HK-2 (cell line): ENCODE data around the gene KRTDAP.
"Not testable (repeated sequence)": the region's sequence is repeated elsewhere in the genome, so short reads cannot be mapped to it uniquely, and the experiment has no call there.

Experiments used
- DNase-seq: peaks from one replicate; pipeline ENCODE4 v3.0.0-alpha.2; 2018; ENCODE audit not compliant: unreplicated experiment

The KRTDAP gene

DNA sequence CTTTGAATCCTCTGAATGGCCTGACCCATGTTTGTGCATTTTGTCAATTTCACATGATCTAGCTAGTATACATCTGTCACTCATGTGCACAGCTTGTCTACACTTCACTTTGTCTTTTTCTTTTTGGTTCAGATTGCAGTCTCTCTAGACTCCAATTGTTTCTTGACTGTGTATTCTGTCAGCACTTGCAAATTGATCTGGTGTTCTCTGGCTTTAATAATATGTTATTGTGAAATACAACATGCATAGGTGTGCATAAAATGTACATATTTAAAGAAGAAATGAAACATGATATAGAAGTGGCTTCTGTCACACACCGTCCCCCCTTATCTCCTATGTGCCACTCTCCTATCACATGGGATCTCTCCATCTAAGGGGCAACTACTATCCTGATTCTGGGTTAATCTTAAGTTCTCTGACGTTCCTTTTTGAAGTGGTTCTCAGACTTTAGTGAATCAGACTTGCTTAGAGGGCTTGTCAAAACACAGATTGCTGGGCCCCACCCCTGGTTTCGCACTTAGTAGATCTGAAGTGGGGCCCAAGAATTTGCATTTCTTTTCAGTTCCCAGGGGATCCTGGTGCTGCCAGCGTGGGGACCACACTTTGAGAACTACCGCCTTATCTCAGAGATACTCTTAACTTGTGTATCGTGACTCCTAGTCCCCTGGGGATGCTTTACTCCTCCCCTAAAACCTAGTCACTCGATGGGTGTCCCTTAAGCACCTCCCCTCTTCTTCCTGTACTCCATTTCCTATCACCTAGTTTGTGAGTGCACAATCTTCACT lies 5.8 kb downstream of the KRTDAP start:
- no peak for DNase-seq

DNA sequence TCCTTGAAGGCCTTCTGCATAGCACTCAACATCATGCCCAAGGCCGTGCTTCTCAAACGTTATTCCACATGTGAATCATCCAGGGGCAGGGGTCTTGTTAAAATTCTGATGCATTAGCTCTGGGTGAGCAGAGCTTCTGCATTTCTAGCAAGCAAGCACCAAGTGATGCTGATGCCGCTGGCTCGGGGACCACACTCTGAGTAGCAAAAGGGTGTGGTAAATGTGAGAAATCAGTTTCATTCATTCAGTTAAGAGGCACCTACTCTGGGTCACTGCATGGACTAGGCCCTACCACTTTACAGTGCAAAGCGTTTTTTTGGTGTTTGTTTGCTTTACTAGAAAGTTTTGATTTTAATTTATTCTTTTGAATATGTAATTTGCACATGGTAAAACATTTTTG lies 7.2 kb downstream of the KRTDAP start:
- no peak for DNase-seq

GRCh38 chr19:35478794-35479677 lies 11.2 kb downstream of the KRTDAP start:
- DNase-seq = no peak

DNA sequence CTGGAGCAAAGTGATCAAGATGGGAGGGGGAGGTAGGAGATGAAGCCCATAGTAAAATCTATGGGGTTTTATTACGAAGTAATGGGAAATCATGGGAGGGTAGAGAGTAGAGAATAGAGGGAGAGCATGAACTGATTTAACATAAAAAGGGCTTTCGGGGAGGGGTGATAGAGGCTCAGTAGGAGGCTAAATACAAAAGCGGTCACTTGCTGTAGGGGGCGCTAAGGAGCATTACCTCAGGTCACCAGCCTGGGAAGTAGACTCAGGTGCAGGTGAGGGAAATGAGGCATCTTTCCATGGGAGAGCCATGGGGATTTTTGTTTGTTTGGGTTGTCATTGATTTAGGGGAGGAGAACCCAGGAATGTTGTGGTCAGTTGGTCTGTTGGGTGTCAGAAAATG lies 14.1 kb downstream of the KRTDAP start:
- DNase-seq = no peak

- DNase-seq = not testable (repeated sequence)
These were observed 15.7 kb downstream of the KRTDAP start for GRCh38 chr19:35474594-35474993.

- DNase-seq = no peak
These were observed 16.2 kb downstream of the KRTDAP start for GRCh38 chr19:35474104-35474503.

DNA sequence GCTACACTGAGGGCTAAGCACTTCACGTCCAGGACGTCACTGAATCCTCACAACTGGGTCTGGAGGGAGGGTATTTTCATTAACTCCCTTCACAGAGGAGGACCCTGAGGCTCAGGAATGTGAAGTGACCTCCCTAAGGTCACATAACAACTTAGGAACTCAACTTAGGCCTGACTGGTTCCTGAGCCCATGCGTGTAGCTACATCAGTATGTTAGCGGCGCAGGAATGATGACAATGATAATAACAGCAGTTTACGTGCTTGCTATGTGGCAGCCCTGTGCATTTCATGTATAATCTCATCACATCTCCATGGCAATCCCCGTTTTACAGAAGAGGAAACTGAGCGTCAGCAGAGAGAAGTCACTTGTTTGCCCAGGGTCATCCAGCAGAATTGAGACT lies 18.3 kb downstream of the KRTDAP start:
- no peak for DNase-seq

DNA sequence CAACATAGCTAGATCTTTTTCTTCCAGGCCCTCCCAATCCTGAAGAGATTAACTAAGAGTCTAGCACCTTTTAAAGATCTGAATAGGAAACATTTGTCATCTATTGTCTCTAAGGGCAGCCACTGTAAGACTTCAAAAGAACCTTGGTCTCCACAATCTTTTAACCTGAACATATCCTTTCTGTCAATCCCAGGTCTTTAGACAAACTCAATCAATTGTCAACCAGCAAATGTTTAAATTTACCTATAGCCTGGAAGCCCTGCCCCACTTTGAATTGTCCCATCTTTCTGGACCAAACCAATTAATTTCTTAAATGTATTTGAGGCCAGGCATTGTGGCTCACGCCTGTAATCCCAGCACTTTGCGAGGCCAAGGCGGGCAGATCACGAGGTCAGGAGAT lies 19.2 kb downstream of the KRTDAP start:
- DNase-seq = not testable (repeated sequence)

- no peak for DNase-seq
These were observed 20.1 kb downstream of the KRTDAP start for GRCh38 chr19:35470128-35470527.

DNA sequence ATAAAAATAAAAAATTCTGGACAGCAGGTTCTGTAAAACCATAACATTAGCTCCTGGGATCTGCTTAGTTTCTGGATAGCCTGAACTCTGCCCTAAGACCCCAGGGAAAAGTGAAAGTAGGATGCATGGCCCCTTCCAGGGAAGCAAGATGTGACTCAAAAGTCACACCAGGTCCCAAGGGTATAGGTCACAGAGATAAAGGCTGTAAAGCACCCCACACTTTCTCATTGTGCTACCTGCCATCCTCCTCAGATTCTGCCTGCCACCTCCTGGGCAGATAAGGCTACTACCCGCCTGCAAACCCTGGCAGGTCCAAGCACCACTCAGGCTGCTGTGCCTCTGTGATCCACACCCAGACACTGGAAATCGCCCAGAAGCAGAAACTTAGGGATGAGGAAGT lies 21.6 kb downstream of the KRTDAP start:
- DNase-seq = peak; percentile 38

DNA sequence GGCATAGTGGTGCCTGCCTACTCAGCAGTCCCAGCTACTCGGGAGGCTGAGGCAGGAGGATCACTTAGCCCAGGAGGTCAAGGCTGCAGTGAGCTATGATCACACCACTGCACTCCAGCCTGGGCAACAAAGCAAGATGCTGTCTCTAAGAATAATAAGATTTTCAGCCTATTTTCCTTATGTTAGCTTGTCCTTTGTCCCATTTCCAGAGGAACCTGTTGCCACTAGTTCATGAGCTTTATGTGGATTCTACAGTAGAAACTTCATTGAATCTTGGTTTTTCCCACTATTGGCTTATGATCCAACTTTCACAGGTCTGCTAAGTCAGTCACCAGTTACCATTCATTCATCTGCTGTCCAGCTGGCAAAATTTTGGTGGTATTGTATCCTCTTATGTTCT lies 24.0 kb downstream of the KRTDAP start:
- DNase-seq = no peak

- DNase-seq = not testable (repeated sequence)
These were observed 27.3 kb downstream of the KRTDAP start for GRCh38 chr19:35462956-35463355.

DNA sequence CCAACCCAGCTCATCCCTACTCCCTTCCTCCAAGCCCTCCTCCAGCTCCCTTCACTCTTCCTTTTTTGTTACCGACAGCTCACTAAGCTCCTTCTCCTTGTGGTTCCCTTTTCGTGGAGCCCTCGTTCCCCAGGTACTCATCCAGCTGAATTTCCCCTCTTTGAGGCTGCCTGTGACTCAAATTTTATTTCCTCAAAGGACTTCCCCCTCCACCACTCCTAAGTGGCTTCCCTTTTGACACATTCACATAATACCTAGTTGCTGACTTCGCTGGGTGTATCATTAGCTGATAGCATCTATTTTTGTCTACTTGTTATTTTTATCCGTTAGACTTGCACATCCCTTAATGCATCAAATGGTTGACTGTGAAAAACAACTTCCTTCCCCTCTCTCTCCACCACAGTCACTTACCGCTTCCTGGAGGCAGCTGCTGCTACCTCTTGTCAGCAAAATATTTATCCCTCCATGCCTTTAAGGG lies 27.7 kb downstream of the KRTDAP start:
- no peak for DNase-seq

DNA sequence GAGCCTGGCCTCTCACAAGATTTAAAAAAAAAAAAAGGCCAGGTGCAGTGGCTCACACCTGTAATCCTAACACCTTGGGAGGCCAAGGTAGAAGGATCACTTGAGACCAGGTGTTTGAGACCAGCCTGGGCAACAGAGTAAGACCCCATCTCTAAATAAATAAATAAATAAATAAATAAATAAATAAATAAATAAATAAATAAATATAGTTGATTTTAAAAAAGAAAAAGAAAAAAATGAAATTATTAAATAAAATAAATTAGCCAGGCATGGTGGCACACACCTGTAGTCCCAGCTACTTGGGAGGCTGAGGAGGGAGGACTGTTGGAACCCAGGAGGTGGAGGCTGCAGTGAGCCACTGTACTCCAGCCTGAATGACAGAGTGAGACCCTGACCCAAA lies 28.5 kb downstream of the KRTDAP start:
- DNase-seq = not testable (repeated sequence)

GRCh38 chr19:35461060-35461459 lies 29.2 kb downstream of the KRTDAP start:
- no peak for DNase-seq

DNA sequence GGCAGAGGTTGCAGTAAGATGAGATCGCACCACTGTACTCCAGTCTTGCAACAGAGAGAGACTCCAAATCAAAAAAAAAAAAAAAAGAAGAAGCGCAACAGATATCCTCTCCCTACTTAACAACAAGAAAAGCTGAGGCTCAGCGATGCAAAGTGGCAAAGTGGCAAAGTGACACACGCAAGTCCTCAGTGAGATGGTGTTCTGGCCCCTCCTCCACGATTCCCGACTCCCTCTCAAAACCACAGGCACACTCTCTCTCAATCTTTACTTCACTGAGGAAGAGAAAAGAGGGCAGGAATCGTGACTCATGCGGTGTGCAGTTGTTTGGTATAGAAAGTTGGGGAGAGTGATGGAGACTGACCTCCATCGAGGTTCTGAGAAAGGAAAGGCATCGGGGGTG lies 29.7 kb downstream of the KRTDAP start:
- no peak for DNase-seq

- DNase-seq = no peak
These were observed 30.7 kb downstream of the KRTDAP start for GRCh38 chr19:35459414-35460082.

- DNase-seq = no peak
These were observed 31.4 kb downstream of the KRTDAP start for GRCh38 chr19:35458731-35459391.

DNA sequence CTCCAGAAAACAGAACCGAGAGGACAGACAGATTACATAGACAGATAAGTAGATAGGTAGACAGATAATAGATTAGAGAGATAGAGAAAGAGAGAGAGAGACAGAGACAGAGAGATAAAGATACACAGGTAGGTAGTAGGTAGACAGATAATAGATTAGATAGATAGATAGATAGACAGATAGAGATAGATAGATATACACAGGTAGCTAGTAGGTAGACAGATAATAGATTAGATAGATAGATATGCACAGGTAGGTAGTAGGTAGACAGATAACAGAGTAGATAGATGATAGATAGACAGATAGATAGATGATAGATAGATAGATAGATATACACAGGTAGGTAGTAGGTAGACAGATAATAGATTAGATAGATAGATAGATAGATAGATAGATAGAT lies 32.1 kb downstream of the KRTDAP start:
- no peak for DNase-seq

GRCh38 chr19:35457173-35457572 lies 33.1 kb downstream of the KRTDAP start:
- no peak for DNase-seq

DNA sequence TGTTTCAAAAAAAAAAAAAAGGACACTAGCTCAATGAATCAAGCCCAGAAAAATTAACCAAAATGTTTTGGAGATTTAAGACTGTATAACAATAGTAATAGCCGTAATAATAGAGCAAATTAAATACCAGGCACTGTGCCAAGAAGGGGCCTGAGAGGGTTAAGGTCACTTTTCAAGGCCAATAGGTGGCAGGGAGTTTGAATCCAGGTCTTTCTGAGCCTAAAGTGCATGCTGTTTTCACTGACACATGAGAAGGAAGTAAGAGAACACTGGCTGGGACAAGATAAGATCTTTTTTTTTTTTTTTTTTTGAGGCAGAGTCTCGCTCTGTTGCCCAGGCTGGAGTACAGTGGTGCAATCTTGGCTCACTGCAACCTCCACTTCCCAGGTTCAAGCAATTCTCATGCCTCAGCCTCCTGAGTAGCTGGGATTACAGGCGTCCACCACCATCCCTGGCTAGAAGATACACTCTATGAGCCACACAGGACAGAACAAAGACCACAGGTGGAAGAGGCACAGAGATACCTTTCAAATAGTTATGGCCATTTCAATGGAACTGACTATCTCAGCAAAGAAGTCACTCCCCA lies 34.6 kb downstream of the KRTDAP start:
- DNase-seq = no peak
